G401.6 (cell line): Measurements from ENCODE around the gene NEK4.
A peak's percentile ranks its signal among the peaks of the same experiment; 100 is the strongest.
"Not testable (repeated sequence)": the region's sequence is repeated elsewhere in the genome, so short reads cannot be mapped to it uniquely, and the experiment has no call there.

ENCODE experiments used
- FAIRE-seq: peaks from 2 replicates; lab custom pipeline; 2012; peaks lifted over from hg19 to GRCh38; lab: Jason Lieb, UNC

Gene NEK4

GRCh38 chr3:52696830-52697631 lies 73.7 kb downstream of the NEK4 start:
- peak; percentile 19 for FAIRE-seq

GRCh38 chr3:52695798-52696671 lies 74.7 kb downstream of the NEK4 start:
- no peak for FAIRE-seq

DNA sequence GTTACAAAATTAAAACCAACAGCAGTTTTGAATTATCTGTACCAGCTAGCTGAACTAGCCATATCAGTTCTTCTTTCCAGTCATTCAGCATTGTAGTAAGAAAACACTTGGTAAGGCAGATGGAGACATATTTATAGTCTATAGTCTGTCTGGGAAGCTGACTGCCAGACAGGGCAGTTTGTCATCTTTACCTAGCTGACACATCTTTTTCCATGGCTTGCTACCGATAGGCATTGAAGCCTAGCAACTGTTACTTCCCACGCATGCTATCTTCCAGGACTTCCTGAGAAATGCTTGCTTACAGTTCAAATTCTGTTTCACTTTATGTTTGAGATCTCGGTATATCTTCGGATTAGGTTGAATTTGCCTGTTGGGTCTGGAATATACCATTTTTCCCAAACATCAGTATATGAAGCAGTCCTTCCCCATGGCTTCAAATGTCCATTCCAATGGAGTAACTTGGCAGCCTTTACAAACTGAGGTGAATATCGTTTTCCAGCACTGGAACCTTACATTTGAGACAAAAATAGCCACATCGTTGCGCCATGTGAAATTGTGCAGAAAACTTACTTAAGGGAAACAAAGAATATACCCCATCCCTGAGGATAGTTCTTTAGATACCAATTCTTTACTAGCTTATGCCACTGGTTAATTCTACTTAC lies 76.1 kb downstream of the NEK4 start:
- no peak for FAIRE-seq

GRCh38 chr3:52693071-52693470 lies 77.7 kb downstream of the NEK4 start:
- FAIRE-seq, result no peak

DNA sequence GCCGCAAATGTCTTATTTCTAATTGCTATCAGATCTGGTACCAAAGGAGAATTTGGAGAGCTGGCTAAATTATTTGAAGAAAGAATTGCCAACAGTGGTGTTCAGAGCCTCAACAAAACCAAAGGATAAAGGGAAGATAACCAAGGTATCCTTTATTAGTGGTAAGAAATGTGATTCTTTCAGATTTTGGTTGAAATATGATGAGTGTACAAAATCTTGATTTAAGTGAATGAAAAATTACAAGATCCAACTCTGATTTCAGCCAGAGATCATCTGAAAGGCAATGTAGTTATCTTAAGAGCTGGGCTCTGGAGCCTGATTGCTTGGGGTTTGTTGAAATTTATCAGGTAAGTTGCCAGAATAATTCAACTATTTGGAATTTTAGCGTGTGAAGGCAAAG lies 80.2 kb downstream of the NEK4 start:
- FAIRE-seq, result no peak

GRCh38 chr3:52689151-52689550 lies 81.6 kb downstream of the NEK4 start:
- FAIRE-seq, result no peak

- FAIRE-seq, result no peak
Measured at GRCh38 chr3:52688266-52688665, 82.5 kb downstream of the NEK4 start.

DNA sequence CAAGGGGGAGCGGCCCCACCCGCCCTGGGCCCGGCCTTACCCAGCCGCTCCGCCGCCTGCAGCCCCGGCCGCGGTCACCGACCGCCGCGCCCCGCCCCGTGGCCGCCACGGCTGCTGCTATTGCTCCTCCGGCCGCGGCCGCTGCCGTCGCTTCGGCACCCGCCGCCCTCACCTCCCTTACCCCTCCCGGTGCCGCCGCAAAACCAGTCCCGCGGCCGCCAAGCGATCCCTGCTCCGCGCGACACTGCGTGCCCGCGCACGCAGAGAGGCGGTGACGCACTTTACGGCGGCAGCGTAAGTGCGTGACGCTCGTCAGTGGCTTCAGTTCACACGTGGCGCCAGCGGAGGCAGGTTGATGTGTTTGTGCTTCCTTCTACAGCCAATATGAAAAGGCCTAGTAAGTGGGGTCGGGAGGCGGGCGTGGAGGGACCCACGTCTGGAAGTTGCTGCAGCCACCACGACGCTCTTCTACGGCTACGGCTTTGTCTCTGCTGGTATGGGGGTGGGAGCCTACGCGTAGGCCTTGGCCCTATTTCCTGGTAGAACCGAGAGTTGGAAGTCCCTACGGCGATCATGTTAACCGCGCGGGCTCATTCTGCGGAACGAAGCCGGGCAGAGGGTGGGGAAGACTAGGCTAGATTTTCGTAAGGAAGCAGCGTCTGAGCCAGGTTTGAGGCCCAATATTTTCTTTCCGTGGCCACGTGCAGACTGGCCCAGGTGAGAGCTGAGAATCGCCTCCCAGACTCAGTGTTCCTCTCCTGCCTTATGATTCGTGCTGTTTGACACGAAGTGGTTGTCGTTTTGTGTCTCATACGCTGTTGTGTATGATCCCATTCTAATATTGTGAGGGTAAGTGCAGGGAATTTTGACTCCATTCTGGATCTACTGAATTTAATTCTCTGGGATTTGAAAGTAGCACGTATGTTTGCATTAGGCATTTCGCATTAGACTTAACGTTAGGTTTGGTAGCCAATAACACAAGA lies 84.7 kb downstream of the NEK4 start, which contains the start of the genes GNL3 and PBRM1:
Gene GNL3 (plus strand): TSS at position 324 of the 983 bp plus-strand sequence. CDS start 61 bp downstream, at position 385.
Gene PBRM1 (minus strand): TSS at position 205 of the 983 bp plus-strand sequence.
- FAIRE-seq, result peak; percentile 62

DNA sequence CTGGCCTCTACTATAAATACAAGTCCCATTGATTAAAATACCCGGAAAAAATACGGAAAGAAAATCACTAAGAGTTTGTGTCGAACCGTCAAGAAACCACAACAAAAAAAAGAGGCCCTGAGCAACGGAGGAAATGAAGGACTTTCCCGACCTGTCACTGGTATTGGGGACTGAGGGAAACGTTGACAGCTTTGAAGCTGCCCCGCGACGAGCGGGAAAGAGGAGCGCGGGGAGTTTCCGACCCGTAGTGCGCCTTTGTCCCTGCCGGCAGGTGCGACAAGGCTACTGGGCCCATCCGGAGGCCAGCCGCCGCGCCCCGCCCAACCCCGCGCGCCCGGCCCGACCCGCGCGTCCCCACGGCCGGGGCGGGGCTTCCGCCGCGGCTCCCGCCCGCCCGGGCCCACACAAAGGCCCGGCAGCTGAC lies 85.4 kb downstream of the NEK4 start:
- no peak for FAIRE-seq

GRCh38 chr3:52684184-52684583 lies 86.6 kb downstream of the NEK4 start:
- FAIRE-seq, result no peak

DNA sequence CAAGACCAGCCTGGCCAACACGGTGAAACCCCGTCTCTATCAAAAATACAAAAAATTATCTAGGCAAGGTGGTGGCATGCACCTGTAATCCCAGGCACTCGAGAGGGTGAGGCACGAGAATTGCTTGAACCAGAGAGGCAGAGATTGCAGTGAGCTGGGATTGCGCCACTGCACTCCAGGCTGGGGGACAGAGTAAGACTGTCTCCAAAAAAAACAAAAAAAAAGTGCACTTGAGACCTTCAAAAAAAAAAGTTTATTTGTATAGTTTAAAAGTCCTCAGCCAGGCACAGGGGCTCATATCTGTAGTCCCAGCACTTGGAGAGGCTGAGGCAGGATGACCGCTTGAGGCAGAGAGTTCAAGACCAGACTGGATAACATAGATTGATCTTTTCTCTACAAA lies 87.1 kb downstream of the NEK4 start:
- no peak for FAIRE-seq

DNA sequence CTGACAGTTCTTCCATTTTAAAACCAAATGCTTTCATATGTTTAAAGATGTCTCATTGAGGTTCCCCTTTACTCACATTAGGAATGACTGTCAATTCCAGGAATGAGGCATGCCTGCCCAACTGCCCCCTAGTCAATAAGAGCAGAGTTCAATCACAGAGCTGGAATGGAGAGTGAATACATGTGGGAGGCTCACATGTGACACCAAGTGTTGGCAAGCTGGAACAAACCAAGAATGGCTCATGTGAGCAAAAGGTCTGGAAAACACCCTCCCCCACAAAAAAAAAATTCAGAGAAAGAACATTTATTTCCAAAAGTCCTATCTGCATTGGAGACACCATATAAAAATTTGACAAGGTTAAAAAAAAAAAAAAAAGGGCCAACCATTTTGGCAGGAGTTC lies 88.7 kb downstream of the NEK4 start:
- FAIRE-seq, result no peak

DNA sequence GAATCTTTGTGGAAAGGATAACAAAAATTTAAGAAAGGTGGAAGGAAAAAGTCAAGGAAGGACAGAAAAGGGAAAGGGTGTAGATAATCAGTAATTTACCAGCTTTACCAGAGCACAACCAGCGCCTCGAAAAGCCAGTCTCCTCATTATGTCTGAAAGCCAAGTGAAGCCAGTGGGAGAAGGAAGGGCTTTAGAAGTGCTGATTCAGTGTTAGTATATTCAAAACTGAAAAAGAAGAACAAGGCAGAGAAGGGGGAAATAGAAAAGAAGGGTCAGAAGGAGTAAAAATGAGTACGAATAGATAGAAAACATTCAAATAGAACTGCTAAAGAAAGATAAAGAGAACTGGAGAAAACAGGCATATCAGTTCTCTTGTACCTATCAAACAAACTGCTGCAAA lies 89.1 kb downstream of the NEK4 start:
- no peak for FAIRE-seq

DNA sequence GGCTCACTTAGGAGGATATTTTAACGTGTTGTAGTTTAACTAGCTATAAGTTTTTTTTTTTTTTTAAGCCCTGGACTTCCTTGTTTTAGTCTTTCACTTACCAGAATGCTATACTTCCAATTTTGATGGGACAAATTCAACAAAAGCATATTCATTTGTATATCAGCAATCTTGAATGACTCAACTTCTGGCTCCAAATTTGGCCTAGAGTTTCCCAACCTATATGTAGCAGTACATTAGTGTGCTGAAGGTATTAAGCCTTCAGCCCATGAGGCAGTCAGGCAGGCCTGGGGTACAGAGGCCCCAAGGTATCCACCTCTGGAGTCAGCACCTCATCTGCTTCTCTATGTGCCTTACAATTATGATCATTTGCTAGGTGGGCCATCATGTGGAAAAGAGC lies 90.9 kb downstream of the NEK4 start:
- no peak for FAIRE-seq

GRCh38 chr3:52679199-52679538 lies 91.6 kb downstream of the NEK4 start:
- FAIRE-seq, result no peak

DNA sequence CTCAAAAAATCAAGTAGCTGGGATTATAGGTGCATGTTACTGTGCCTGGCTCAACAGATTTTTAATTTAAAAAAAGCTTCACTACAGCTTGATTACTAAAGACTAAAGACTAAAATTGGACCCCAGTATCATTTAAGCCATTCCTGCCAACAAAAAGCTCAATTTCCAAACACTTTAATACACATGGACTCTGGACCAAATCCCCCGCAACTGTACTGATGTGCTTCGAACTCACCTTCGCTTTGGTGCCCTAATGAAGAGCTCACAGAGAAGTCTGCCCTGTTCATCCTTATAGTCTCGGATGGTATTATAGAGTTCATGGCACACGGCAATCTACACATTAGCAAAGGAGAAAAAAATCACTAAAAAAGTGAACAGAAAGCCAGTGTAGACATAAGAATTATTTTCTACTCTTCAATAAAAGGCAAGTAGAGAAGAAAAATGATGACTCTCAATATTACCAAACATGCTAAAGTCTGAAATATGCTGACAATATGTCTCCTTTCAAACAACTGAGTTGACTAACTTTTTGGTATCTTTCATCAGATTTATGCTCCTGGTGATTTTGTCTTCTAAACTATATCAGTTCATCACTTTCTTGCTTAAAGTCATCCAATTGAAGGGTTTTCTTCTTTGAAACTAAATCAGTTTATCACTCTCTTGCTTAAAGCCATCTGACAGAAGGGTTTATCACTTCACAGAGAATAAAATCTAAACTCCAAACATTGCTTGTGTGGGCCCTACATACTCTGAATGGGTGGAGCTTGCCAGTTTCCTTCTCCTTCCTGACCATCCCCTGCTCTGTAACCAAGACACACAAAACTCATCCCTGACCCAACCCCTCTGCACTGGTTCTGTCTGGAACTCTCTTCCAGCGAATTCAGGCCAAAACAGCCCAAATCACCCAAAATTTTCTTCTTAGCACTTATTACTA lies 92.2 kb downstream of the NEK4 start:
- FAIRE-seq, result no peak

DNA sequence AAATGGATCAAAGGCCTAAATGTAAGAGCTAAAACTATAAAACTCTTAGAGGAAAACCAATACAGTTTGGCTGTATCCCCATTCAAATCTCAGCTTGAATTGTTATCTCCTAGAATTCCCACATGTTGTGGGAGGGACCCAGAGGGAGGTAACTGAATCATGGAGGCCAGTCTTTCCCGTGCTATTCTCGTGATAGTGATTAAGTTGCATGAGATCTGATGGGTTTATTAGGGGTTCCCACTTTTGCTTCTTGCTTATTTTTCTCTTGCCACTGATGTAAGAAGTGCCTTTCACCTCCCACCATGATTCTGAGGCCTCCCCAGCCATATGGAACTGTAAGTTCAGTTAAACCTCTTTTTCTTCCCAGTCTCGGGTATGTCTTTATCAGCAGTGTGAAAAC lies 94.5 kb downstream of the NEK4 start:
- FAIRE-seq, result not testable (repeated sequence)

DNA sequence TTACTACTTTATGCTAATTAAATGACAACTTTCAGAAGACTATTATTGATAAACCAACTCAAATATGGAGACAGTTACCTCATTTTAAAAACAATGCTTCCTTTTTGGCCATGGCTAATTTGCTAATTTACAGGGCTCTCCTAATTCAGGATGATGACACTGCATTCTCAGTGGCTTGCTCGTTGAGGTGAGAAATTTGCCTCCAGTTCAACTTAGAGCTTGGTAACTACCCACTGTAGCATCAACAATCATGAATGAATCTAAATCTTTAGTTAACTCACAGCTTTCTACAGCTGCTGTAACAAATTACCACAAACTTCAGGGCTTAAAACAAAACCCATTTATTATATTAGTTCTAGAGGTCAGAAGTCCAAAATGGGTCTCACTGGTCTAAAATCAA lies 99.1 kb downstream of the NEK4 start:
- FAIRE-seq, result no peak

DNA sequence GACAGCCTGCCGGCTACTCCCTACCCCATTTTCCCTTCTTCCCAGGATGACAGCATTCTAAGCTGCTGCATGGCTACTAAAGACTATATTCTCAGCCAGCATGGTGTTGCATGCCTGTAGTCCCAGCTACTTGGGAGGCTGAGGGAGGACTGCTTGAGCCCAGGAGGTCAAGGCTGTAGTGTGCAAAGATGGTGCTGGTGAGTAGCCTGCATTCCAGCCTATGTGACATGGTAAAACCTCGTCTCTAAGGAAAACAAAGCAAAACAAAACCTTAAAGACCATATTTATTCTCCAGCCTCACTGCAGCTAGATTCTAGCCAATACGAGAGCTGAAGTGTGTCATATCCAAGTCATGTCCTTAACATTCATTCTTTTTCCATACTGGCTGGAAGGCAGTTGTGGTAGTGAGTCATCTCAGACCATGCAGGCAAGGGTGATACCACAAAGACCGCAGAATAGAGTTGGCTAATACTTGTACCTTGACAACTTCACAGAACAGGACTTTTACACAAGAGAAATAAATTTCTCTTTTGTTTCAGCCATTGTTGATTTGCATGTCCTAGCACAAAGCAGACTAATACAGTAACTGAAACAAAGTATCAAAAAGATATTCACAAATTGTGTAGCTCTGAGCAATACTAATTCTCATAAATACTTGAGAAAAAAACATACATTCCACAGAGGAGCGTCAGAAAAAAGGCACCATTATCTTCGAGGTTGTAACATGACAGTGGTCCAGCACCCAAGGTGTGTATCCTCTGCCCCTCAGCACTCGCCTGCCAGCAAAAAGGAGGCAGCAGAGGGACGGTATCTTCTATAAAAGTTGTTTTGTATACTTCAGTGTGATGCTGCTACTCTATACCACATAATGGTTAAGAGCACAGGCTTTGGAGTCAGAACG lies 99.9 kb downstream of the NEK4 start:
- no peak for FAIRE-seq
